Stimulated activated CD8-positive, alpha-beta memory T cell treated with anti-CD3 and anti-CD28 coated beads, Interleukin-15, amount 100 ng/mL, for 1 hour (primary cell): Measurements from ENCODE around the gene KRTAP3-2.

ENCODE experiments used
- DNase-seq: peaks from one replicate; pipeline ENCODE4 v3.0.0-alpha.2; 2020; ENCODE audit warnings: low read depth

KRTAP3-2 gene

DNA sequence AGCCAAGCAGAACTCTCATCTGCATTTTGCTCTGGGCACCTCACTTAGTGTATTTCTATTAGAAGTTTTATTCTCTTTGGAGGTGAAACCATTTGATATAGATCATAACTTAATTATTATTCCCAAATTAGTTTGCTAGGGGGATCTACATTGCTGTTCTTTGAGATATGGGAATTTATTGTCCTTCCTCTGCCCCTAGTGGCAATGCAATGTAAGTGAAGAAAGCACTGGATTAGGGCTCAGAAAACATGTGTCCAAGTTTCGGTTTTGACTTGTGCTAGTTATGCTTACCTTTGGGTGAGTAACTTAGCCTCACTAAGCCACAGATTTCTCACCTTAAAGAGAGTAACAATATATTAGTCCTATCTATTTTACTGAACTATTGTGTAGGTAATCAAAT lies 35.9 kb downstream of the KRTAP3-2 start:
- DNase-seq: no peak

DNA sequence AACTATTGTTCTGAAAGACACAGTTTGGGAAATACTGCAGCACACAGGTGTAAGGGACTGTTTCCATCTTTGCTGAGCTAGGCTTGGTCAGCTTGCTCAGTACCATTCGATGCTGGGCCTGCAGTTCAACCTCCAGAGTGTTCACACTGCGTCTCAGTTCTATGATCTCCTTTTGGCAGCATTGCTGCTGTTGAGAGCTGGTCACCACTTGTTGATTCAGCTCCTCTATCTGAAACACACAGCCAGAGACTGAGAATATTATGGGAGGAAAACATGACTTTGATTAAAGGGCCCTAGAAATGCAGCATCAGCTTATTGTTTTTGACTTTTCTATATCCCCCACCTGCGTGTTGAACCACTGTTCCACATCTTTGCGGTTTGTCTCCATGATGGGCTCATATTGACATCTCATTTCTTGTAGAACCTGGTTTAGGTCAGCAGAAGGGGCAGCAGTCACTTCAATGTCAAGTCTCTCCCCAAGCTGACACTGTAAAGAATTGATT lies 37.6 kb downstream of the KRTAP3-2 start:
- no peak for DNase-seq

DNA sequence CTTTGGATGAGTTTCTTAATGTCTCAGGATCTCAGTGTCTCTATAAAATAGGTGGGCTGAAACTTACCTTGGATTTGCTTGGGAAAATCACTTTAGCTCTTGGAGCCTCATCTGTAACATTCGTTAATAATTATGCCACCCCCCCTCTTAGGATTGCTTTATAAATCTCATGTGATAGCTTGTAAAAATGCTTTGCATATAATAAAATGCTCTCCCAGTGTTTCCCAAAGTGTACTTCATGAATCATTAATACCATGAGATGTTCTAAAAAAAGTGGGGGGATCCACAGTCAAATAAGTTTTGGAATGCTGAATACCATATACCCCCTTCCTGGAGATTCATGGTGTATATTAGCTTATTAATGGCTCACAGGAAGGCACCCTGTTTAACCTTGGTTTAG lies 38.1 kb downstream of the KRTAP3-2 start:
- no peak for DNase-seq

DNA sequence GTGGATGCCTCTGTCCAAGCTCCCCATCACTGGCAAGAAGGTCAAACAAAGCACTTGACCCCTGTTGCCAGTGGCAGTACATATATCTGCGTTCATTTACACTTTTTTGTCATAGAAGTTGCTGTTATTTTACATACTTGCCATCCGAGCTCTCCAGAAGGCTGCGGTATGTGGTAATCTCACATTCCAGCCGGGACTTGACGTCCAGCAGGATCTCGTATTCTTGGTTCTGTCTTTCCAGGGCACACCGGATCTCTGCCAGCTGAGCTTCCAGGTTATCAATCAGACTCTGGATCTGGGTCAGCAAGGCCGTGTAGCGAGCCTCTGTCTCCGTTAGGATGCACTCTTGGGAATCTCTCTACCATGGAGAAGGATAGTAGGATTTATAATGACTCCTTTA lies 39.6 kb downstream of the KRTAP3-2 start:
- DNase-seq: no peak

DNA sequence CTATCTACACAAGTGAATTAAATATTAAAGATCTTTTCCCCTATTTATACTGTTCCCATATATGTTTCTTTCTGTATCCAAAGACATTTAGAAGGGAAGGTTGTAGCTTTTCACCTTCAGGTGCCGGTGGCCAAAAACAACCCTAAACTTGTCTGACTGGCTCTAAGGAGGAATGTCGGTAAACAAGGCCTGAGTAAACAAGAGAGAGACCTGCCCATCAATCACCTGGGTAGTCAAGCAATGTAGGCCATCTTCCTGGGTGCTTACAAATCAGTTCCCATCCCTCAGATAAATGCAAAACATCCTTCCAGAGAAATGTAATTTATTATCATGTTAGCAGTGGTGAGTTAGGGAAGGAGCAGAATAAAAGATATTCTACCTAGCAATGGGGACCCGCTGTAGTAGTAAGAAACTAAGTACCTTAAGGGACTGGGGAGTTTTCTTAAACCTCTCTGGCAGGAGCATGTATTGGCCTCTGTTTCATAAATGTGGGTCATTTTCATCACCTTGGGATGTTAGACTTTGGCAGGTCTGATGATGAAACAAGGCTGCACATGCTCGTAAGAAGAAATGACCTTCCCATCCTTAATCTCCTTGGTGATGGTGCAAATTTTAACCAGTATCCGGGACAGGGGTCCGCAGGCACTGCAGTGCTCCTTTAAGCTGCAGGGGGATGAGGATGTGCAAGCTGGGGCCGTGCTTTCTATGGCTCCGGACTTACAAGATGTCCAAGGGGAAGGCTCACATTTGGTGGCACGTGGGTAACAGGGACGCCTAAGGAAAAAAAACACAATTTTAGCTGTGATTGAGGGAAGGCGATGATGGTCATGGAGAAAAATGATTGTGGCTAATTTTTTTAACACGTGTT lies 41.4 kb downstream of the KRTAP3-2 start:
- no peak for DNase-seq

DNA sequence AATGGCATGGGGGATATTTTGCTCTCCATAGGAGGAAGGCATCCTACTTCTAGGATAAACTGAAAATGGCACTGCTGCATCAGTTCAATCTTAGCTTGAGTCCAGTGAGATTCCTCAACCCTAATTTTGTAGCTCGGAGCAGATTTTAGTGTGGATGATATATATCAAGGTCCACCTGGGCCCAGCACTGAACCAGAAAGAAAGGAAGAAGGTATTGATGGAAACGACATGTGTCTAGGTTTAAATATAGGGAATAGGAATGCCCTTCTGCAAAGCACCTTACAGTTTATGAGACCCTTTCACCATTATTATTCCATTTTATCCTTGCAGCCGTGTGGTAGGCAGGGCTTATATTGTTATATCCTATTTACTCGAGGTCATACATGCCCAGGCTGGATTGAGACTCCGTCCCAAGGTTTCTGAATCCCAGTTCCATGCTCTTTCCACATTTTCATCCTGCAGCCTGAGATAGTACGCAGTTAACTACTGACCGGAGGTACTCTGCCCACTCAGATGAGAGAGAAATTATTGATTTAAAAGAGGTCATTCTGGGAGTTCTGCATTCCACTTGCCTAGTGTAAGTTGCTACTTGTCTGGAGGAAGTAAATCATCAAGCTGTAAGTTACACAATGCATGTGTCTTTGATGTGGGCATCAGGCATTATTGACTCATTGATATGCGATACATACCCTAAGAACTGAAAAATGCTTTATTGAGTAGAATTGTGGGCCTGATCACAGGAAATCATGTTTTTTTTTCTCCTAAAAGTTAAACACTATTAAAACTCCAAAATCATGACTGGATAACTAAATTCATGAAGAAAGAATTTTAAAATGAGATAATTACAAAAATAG lies 43.1 kb downstream of the KRTAP3-2 start:
- no peak for DNase-seq

DNA sequence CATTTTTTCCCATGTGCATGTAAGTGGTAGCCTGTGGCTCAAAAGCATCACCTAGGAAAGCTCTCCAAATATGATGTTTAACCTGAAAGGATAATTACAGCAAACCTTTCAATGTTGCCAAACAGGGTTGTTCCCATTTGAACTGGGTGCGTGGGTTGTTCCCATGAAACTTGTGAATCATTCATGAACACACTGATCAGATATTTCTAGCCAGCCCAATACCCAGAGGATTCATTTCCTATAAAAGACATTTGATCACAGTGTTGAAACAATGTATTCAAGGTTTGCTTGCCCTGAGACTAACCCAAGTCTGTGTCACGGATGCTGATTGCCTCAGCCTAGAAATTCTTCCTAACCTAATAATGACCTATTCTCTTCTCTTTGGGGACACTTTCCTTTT lies 45.8 kb downstream of the KRTAP3-2 start:
- no peak for DNase-seq

DNA sequence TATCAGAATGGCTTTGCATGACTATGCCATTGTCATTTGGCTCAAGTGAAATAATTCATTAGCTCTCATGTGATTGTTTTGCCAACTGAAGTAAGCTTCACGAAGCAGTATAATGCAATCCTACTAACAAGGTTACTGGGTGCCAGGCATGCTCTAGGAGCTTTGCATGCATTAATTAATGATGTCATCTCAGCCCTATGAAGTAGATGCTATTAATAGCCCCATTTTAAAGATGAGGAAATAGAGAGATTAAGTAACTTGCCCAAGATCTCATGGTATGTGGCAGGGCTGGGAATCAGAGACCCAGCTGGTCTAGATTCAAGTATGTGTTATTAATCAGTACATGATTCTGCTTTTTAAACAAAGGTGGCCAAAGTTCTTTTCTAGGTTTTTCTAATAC lies 47.0 kb downstream of the KRTAP3-2 start:
- DNase-seq: no peak

DNA sequence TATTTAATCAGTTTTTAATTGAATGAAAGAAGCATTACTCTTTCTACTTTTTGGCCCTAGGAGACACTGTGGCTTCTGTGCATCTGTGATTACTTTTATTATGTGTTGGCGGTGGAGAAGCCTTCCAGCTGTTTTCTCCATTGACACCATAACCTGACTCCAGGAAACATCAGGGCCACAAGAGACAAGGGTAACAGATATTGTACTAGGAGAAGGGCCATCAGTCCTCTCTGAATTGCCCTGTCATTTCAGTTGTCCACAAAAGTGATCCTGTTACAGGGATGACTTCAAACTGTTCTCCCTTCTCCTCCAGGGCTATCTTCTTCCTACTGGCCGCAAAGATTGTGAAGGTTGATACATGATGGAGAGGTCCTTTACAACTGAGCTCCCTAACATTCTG lies 47.6 kb downstream of the KRTAP3-2 start:
- no peak for DNase-seq

DNA sequence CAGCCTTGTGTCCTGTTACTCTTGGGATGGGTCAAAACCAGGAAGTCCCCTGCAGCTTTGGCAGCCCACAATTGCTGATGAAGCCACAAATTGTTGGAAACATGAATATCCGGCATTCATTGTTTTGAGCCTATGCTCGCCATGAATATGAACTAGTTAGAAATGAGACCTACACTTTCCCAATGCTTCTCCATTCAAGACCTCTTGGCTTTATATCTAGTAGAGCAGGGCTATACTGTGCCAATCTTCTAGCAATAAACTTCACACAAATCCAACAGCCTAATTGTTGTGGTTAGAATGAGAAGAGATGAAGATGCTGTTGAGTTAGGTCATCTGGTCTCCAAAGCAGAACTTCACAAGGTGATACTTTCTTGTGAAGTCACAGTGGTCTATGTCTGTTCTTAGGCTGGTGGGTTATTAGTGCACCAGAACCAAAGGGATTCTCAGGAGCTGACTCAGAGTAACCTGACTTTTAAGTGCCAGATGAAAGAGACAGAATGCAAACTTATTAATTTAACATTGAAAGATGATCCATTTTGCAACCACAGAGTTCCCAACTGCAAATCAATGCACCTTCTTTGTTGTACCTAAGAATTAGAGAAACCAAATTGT lies 48.6 kb downstream of the KRTAP3-2 start:
- no peak for DNase-seq

DNA sequence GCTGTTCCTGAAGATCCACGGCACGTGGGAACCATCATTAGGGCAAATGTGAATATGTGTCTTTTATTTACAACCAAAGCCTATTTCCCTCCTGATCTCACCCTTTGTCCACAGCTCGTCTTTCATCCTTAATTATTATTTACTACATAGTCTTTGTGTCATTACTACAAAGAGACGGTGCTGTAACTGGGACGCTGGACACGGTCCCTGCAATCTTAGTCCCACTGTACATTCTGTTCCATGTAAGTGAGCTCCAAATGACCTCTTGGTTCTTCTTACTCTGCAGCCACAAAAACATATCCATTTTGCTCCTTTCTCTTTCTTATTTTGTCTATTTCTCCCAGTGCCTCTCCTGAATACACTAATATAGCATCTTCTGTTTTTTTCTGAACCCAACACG lies 49.5 kb downstream of the KRTAP3-2 start:
- DNase-seq: no peak

DNA sequence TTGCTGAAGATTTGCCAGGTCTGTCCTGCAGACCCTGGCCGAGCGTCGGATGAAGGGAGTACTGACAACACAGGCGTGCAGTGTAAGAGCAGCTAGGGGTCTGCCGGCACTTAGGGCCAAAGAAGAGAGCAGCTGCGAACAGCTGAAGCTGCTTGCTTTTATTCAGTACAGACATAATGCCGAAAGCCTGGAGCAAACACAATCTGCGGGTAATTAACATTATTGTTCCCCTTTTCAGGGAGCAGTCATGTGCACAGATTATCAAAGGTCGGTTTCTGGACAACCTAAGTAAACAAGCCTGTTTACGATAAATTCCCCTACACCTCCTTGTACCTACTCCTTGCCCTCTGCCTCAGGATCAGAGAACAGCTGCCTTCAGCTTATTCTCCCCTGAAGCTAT lies 50.3 kb downstream of the KRTAP3-2 start:
- no peak for DNase-seq
